Chondrocyte (in vitro differentiated cells): ENCODE measurements around the gene SPACA9. TPM values are rescaled to one million over a fixed set of nuclear protein-coding genes. Genes with fewer than 3 reads are reported as not detected.

Experiments used
- DNase-seq: peaks from one replicate; pipeline ENCODE4 v3.0.0; 2021; ENCODE audit warnings: mixed read lengths, low spot score
- H3K27ac Mint-ChIP-seq: one replicate; pipeline ENCODE4 v1.8.0; 2021; ENCODE audit warnings: mild to moderate bottlenecking, moderate library complexity, mixed read lengths; ENCODE audit not compliant: unreplicated experiment
- H3K27me3 Mint-ChIP-seq: 2 replicates; pipeline ENCODE4 v1.8.0; 2021; ENCODE audit warnings: low read depth, mixed read lengths
- H3K36me3 Mint-ChIP-seq: 2 replicates; pipeline ENCODE4 v1.8.0; 2021; ENCODE audit warnings: low read depth, mixed read lengths
- H3K4me1 Mint-ChIP-seq: 2 replicates; pipeline ENCODE4 v1.8.0; 2021; ENCODE audit warnings: low read depth, mild to moderate bottlenecking, mixed read lengths
- H3K4me3 Mint-ChIP-seq: one replicate; pipeline ENCODE4 v1.8.0; 2021; ENCODE audit warnings: mild to moderate bottlenecking, moderate library complexity, mixed read lengths; ENCODE audit not compliant: unreplicated experiment
- H3K9me3 Mint-ChIP-seq: 2 replicates; pipeline ENCODE4 v1.8.0; 2021; ENCODE audit warnings: low read depth, mixed read lengths
- total RNA-seq: library from RNA; stranded (reverse); gene quantifications from 3 replicates; pipeline ENCODE4 v1.2.1, GENCODE V29; 2021
- TF ChIP-seq, protein P1 (sequence below): fragments of 200-600 bp; sonication (generic); IDR thresholded peaks from 2 replicates; pipeline ENCODE4 v1.5.0; 2021; ENCODE audit warnings: antibody characterized with exemption, mild to moderate bottlenecking, moderate library complexity

SPACA9 gene
- total RNA-seq, 1 donor from 2014 or later: 3.3 TPM

- Mint-ChIP-seq H3K27me3 (no peaks in the 10 kb centered on the region), H3K4me1 (no peaks in the 10 kb centered on the region), H3K36me3 (peaks cover 20% of the 10 kb centered on the region), H3K27ac (no peak overlapping the region), H3K9me3 (no peaks in the 10 kb centered on the region), H3K4me3 (no peak overlapping the region)
- no peak for DNase-seq
- TF ChIP-seq, protein P1, sequence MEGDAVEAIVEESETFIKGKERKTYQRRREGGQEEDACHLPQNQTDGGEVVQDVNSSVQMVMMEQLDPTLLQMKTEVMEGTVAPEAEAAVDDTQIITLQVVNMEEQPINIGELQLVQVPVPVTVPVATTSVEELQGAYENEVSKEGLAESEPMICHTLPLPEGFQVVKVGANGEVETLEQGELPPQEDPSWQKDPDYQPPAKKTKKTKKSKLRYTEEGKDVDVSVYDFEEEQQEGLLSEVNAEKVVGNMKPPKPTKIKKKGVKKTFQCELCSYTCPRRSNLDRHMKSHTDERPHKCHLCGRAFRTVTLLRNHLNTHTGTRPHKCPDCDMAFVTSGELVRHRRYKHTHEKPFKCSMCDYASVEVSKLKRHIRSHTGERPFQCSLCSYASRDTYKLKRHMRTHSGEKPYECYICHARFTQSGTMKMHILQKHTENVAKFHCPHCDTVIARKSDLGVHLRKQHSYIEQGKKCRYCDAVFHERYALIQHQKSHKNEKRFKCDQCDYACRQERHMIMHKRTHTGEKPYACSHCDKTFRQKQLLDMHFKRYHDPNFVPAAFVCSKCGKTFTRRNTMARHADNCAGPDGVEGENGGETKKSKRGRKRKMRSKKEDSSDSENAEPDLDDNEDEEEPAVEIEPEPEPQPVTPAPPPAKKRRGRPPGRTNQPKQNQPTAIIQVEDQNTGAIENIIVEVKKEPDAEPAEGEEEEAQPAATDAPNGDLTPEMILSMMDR: no peak
Observed at GRCh38 chr9:132903574-132904492, 25.1 kb downstream of the SPACA9 start.

DNA sequence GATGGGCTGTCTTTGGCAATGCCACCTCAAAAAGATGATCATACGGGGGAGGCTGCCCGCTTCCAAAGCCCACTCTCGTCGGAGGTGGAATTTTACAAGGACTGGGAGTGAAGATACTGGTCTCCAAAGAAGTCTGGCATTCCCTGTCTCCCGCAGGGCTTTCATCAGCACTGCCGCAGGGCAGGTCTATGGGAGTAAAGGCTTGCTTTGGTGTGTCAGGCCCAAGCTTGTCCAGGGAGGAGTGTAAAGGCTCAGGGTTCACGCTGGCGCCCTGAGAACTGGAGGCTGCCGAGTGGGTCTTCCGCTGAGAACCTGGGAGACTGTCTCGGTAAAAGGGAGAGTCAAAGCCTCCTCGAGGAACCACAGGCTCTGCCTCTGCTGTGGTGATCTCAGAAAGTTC lies 27.0 kb downstream of the SPACA9 start:
- H3K4me3 Mint-ChIP-seq: no peak overlapping the region
- H3K4me1 Mint-ChIP-seq: no peaks in the 10 kb centered on the region
- H3K9me3 Mint-ChIP-seq: no peaks in the 10 kb centered on the region
- no peak for DNase-seq
- H3K27me3 Mint-ChIP-seq: no peaks in the 10 kb centered on the region
- no peak overlapping the region for H3K27ac Mint-ChIP-seq
- H3K36me3 Mint-ChIP-seq: peaks cover 26% of the 10 kb centered on the region
- TF ChIP-seq, protein P1: no peak

- Mint-ChIP-seq H3K27ac (no peak overlapping the region), H3K9me3 (no peaks in the 10 kb centered on the region), H3K27me3 (no peaks in the 10 kb centered on the region), H3K4me1 (no peaks in the 10 kb centered on the region), H3K36me3 (peaks cover 35% of the 10 kb centered on the region), H3K4me3 (no peak overlapping the region)
- TF ChIP-seq, protein P1: no peak
- no peak for DNase-seq
Observed at GRCh38 chr9:132908635-132909034, 29.9 kb downstream of the SPACA9 start.

DNA sequence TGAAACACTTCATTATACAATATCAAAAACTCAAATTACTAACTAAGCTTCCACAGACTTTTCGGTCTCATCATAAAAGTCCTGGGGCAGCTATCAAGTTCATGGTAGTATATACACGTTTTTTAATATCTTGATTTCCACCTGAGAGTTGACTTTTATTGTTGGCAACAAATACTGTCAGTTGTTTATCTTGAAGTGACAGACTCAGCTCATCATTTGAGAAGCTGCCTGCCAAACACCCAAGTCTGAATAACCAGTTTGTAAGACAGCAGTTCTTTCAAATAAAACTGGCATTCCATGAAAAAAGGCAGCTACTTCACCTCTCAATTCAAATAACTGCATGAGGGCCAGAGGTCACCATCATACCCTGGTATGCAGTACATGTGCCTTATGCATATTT lies 30.6 kb downstream of the SPACA9 start:
- no peaks in the 10 kb centered on the region for H3K9me3 Mint-ChIP-seq
- H3K36me3 Mint-ChIP-seq: peaks cover 35% of the 10 kb centered on the region
- no peak for DNase-seq

DNA sequence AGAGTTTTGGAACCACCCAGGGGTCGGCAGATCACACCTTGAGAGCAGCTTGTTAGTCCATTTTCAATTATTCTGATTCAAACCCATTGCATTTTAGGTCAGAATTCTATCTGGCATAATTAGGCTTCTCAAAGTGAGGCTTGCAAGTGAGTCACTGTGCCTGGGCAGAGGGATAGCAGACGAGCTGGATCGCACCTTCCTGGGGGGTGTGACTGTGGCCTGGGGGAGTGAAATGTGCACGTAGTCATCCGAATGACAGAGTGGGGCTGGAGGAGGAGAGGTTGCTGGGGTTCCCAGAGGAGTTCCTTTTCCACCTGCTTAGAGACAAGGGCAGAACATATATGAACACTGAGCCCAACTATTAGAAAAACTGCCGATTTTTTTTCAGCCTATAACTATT lies 31.7 kb downstream of the SPACA9 start:
- Mint-ChIP-seq H3K4me1 (no peaks in the 10 kb centered on the region), H3K36me3 (peaks cover 35% of the 10 kb centered on the region), H3K27ac (no peak overlapping the region), H3K27me3 (no peaks in the 10 kb centered on the region), H3K4me3 (no peak overlapping the region), H3K9me3 (no peaks in the 10 kb centered on the region)
- TF ChIP-seq, protein P1: no peak
- no peak for DNase-seq

More for the DNA sequence above, 30.6 kb downstream of the SPACA9 start:
- Mint-ChIP-seq H3K27ac (no peak overlapping the region), H3K4me3 (no peak overlapping the region), H3K27me3 (no peaks in the 10 kb centered on the region), H3K4me1 (no peaks in the 10 kb centered on the region)
- TF ChIP-seq, protein P1: no peak
